K562 (cell line): Measurements from ENCODE around the gene XRN2. TPM values are rescaled to one million over a fixed set of nuclear protein-coding genes. Genes with fewer than 3 reads are reported as not detected.

Experiments used
- ATAC-seq: fragments of 200-7000 bp; cut with Tn5 transposase; 3 replicates; pipeline ENCODE4 v1.9.1; 2020; ENCODE audit warnings: moderate library complexity
- BruUV-seq: library from RNA; stranded (reverse); fragments of 400-500 nt; replicated peaks from 2 replicates; lab custom pipeline; 2021; lab: Mats Ljungman, UMichigan
- CTCF ChIA-PET: fragments of 300-600 bp; formaldehyde crosslinking; extraction: SDS; loops from one replicate; lab custom pipeline; 2021; ENCODE audit warnings: low intra/inter-chr PET ratio; lab: Yijun Ruan, JAX
- POLR2A ChIA-PET: fragments of 300-600, 350-650 bp; sonication (Branson Sonifier 250); formaldehyde crosslinking; extraction: SDS; loops from one replicate; lab custom pipeline; 2021; ENCODE audit warnings: antibody characterized with exemption, inconsistent platforms; lab: Yijun Ruan, JAX
- DNase-seq, 4 experiments: peaks; one replicate each; pipeline versions ENCODE4 v3.0.0 to v3.0.0-alpha.2; 2011 to 2018; ENCODE audit warnings: low spot score in 3 of 4, mixed read lengths in 3 of 4; ENCODE audit errors: extremely low read depth in 1 of 4
- FAIRE-seq: peaks from 2 replicates; lab custom pipeline; 2011; peaks lifted over from hg19 to GRCh38; lab: Jason Lieb, UNC
- H2AFZ ChIP-seq: 2 replicates; pipeline ENCODE4 v1.6.0; 2011; ENCODE audit warnings: low read depth, low read length, control low read depth, inconsistent platforms
- H3K27ac ChIP-seq: fragments of 200-600 bp; 3 replicates; pipeline ENCODE4 v1.8.0; 2011; ENCODE audit warnings: low read depth, mild to moderate bottlenecking, control low read depth, inconsistent platforms, low read length, moderate library complexity, mixed read lengths; ENCODE audit errors: extremely low read depth
- H3K27me3 ChIP-seq, 2 experiments: fragments of 300-600 bp in 1 of 2; 2 replicates in 1 of 2; 3 replicates in 1 of 2; pipeline versions ENCODE4 v1.6.0 to v1.8.0; 2011; ENCODE audit warnings: inconsistent platforms in 2 of 2, low read length in 2 of 2, mild to moderate bottlenecking in 1 of 2, mixed read lengths in 1 of 2, moderate library complexity in 1 of 2; ENCODE audit not compliant: control insufficient read depth in 2 of 2, insufficient read depth in 2 of 2
- H3K36me3 ChIP-seq: fragments of 300-600 bp; 3 replicates; pipeline ENCODE4 v1.8.0; 2011; ENCODE audit warnings: mild to moderate bottlenecking, low read length, inconsistent platforms; ENCODE audit not compliant: control insufficient read depth, insufficient read depth
- H3K4me1 ChIP-seq, 2 experiments: fragments of 200-600 bp in 1 of 2; replicated peaks in 1 of 2; 2 replicates in 1 of 2; 3 replicates in 1 of 2; pipeline versions ENCODE4 v1.5.1 to v1.8.0; 2011; ENCODE audit warnings: inconsistent platforms in 2 of 2, low read length in 2 of 2, mild to moderate bottlenecking in 1 of 2, mixed read lengths in 1 of 2, moderate library complexity in 1 of 2; ENCODE audit not compliant: control insufficient read depth in 2 of 2, insufficient read depth in 2 of 2
- H3K4me2 ChIP-seq: 2 replicates; pipeline ENCODE4 v1.6.1; 2011; ENCODE audit warnings: low read length, control low read depth, inconsistent platforms, mixed read lengths; ENCODE audit not compliant: insufficient read depth
- H3K4me3 ChIP-seq: fragments of 200-600 bp; sonication (generic), shearing (Covaris generic); 2 replicates; pipeline ENCODE4 v1.5.1; 2016; ENCODE audit warnings: control low read depth, inconsistent platforms
- H3K79me2 ChIP-seq: fragments of 200-600 bp; 3 replicates; pipeline ENCODE4 v1.8.0; 2011; ENCODE audit warnings: low read length, inconsistent platforms; ENCODE audit not compliant: control insufficient read depth, insufficient read depth
- H3K9ac ChIP-seq, 2 experiments: 2 replicates each; pipeline versions ENCODE4 v1.6.0 to v1.6.1; 2011; ENCODE audit warnings: low read depth in 2 of 2, low read length in 2 of 2, control low read depth in 1 of 2, inconsistent platforms in 1 of 2, mild to moderate bottlenecking in 1 of 2, mixed read lengths in 1 of 2; ENCODE audit not compliant: insufficient read depth in 1 of 2
- H3K9me1 ChIP-seq: one replicate; pipeline ENCODE4 v1.6.0; 2011; ENCODE audit warnings: inconsistent platforms, mild to moderate bottlenecking, low read length, moderate library complexity; ENCODE audit not compliant: control insufficient read depth, insufficient read depth
- H3K9me3 ChIP-seq: replicated peaks from 2 replicates; pipeline ENCODE4 v1.5.1; 2011; ENCODE audit warnings: low read depth, low read length, inconsistent platforms; ENCODE audit not compliant: control insufficient read depth, insufficient read depth
- H4K20me1 ChIP-seq: replicated peaks from 2 replicates; pipeline ENCODE4 v1.6.1; 2011; ENCODE audit warnings: low read length, inconsistent platforms, mixed read lengths; ENCODE audit not compliant: control insufficient read depth, insufficient read depth
- AFF4 ChIP-seq: sonication (generic); formaldehyde crosslinking; IDR thresholded peaks from 2 replicates; pipeline ENCODE4 v1.8.0; 2023; ENCODE audit warnings: mild to moderate bottlenecking, missing genetic modification reagents
- EP300 ChIP-seq: IDR thresholded peaks from 2 replicates; pipeline ENCODE4 v1.6.1; 2012; ENCODE audit warnings: low read length, improper control_type of control experiment
- HES1 ChIP-seq: fragments of 450-650 bp; IDR thresholded peaks from 2 replicates; pipeline ENCODE4 v1.6.1; 2016; ENCODE audit warnings: low read depth, mild to moderate bottlenecking, moderate library complexity
- MAZ ChIP-seq, 2 experiments: fragments of 450-650 bp in 1 of 2; sonication (generic) in 1 of 2; formaldehyde crosslinking; IDR thresholded peaks in 1 of 2; conservative IDR thresholded peaks in 1 of 2; 2 replicates each; pipeline versions ENCODE4 v1.4.0 to v1.5.0; 2020; ENCODE audit warnings: mild to moderate bottlenecking in 1 of 2, missing genetic modification reagents in 1 of 2
- NFE2 ChIP-seq: IDR thresholded peaks from 2 replicates; pipeline ENCODE4 v1.6.1; 2014; ENCODE audit warnings: antibody characterized with exemption, low read depth
- POLR3A ChIP-seq: IDR thresholded peaks from 2 replicates; pipeline ENCODE4 v1.6.1; 2011; ENCODE audit warnings: borderline replicate concordance, mild to moderate bottlenecking, moderate library complexity; ENCODE audit not compliant: insufficient read length, insufficient read depth; ENCODE audit errors: extremely low read depth
- RBM25 ChIP-seq: fragments of 200-400 bp; formaldehyde crosslinking; IDR thresholded peaks from 2 replicates; pipeline ENCODE4 v1.6.1; 2018; ENCODE audit warnings: low read length, low read depth, moderate library complexity; ENCODE audit not compliant: severe bottlenecking
- RERE ChIP-seq: sonication (generic); formaldehyde crosslinking; IDR thresholded peaks from 2 replicates; pipeline ENCODE4 v1.8.0; 2023; ENCODE audit warnings: missing genetic modification reagents, mild to moderate bottlenecking, borderline replicate concordance
- SAP30 ChIP-seq: fragments of 200-600 bp; sonication (generic); IDR thresholded peaks from 2 replicates; pipeline ENCODE4 v1.6.1; 2012; ENCODE audit warnings: borderline replicate concordance, low read depth, mild to moderate bottlenecking, moderate library complexity, low read length, control low read depth, inconsistent platforms; ENCODE audit not compliant: insufficient read depth, poor library complexity, severe bottlenecking
- WGBS: fragments of 100-300 bp; shearing (Covaris generic); methylation state at CpG from one replicate; pipeline ENCODE4 v1.1.6; 2016; ENCODE audit warnings: low coverage, mixed read lengths; ENCODE audit not compliant: insufficient coverage; ENCODE audit errors: missing lambda C conversion rate; 5-methylcytosine and 5-hydroxymethylcytosine counted together
- in situ Hi-C: fragments of 300-500 bp; cut with MboI; formaldehyde crosslinking; loops from 4 replicates; pipeline ENCODE4 v1.15.0; 2018; ENCODE audit warnings: inconsistent platforms, mixed read lengths
- intact Hi-C: fragments of 100-400 bp; cut with micrococcal nuclease; formaldehyde crosslinking; loops from 2 replicates; pipeline ENCODE4 v1.14.2; 2022
- polyA plus RNA-seq, 8 experiments: library from polyadenylated mRNA; depleted of rRNA in 4 of 8; stranded (reverse) in 5 of 8; unstranded in 3 of 8; fragments of >200 nt; fragmentation: Nextera tagmentation in 2 of 8; fragmentation: Illumina TruSeq in 1 of 8; extraction: Ambion mirVana in 2 of 8; extraction: Trizol in 1 of 8; gene quantifications; 2 replicates each; pipeline versions ENCODE4 v1.2.1 to v1.2.3, GENCODE V29; 2011 to 2014; ENCODE audit warnings: inconsistent platforms in 1 of 8, missing spikeins in 1 of 8
- total RNA-seq, 7 experiments: library from RNA; depleted of rRNA in 6 of 7; stranded (reverse); fragments of >200 nt in 6 of 7; fragmentation: Illumina TruSeq in 2 of 7; extraction: Trizol in 2 of 7; gene quantifications; 2 replicates each; pipeline versions ENCODE4 v1.2.1 to v1.2.3, GENCODE V29; 2011 to 2021; ENCODE audit warnings: low replicate concordance in 1 of 7

Gene XRN2
- total and polyA plus RNA-seq, 9 of the 15 experiments (the other 6 are each of a cell fraction or from before 2014, with no cell fraction given), result 41.8 to 67.3 (median 51.4) TPM

- no peaks in the 10 kb centered on the region for H4K20me1 ChIP-seq
- H3K4me2 ChIP-seq, result no peak overlapping the region
- DNase-seq (no peak), ATAC-seq (no peak), FAIRE-seq (no peak)
- in situ Hi-C loops, result no loop called here
- ChIA-PET POLR2A (interaction anchor here (0.9 kb wide), 1 partner anchor 12 kb away, joined by 3 read pairs; no protein-coding TSS in a partner anchor), CTCF (no interaction called here)
- no peaks in the 10 kb centered on the region for H3K27me3 ChIP-seq
- intact Hi-C loops, result no loop called here
- H3K9ac ChIP-seq, result no peak overlapping the region
- no peaks in the 10 kb centered on the region for H3K79me2 ChIP-seq
- no peaks in the 10 kb centered on the region for H3K9me3 ChIP-seq
- no peaks in the 10 kb centered on the region for H3K36me3 ChIP-seq
- no peaks in the 10 kb centered on the region for H3K9me1 ChIP-seq
- H3K4me1 ChIP-seq, result peaks cover 0 to 3% of the 10 kb centered on the region in 2 experiments; a peak in 1 of 5 replicates
- no peak overlapping the region for H2AFZ ChIP-seq
- H3K4me3 ChIP-seq, result no peak overlapping the region
- 76% methylated on average over 22 of the region's 103 CpGs for WGBS
- H3K27ac ChIP-seq, result no peak overlapping the region
- BruUV-seq, result no TSS peak
- TF ChIP-seq RBM25, result no peak
- TF ChIP-seq RERE (CRISPR knock-in tag), result no peak
- TF ChIP-seq HES1, result no peak
- no peak for TF ChIP-seq AFF4 (CRISPR knock-in tag)
- TF ChIP-seq POLR3A, result no peak
- no peak for TF ChIP-seq NFE2
- TF ChIP-seq MAZ (CRISPR knock-in tag; conservative IDR thresholded peaks at IDR 0.05 in 1 of 2, IDR thresholded peaks at IDR 0.05 in 1 of 2), result no peak
- no peak for TF ChIP-seq SAP30
- TF ChIP-seq EP300, result no peak
These were observed 92.8 kb downstream of the XRN2 start for GRCh38 chr20:21395666-21396598.
